T-helper 1 cell treated with Interleukin-12 subunit alpha and Interleukin-12 subunit beta and Interleukin-4 antibody, amounts not matched to agents 30 μg/mL and 1 μg/mL, for 36 hours (primary cell): ENCODE results near the gene ANXA10.

Experiments used
- H3K27ac Mint-ChIP-seq: one replicate; pipeline ENCODE4 v1.8.0; 2021; ENCODE audit warnings: mild to moderate bottlenecking, mixed read lengths
- H3K27me3 Mint-ChIP-seq: one replicate; pipeline ENCODE4 v1.8.0; 2021; ENCODE audit warnings: low read depth, mixed read lengths
- H3K36me3 Mint-ChIP-seq: one replicate; pipeline ENCODE4 v1.8.0; 2021; ENCODE audit warnings: low read depth, mixed read lengths
- H3K4me1 Mint-ChIP-seq: one replicate; pipeline ENCODE4 v1.8.0; 2021; ENCODE audit warnings: low read depth, mixed read lengths
- H3K4me3 Mint-ChIP-seq: one replicate; pipeline ENCODE4 v1.8.0; 2021; ENCODE audit warnings: mild to moderate bottlenecking, moderate library complexity, mixed read lengths
- H3K9me3 Mint-ChIP-seq: one replicate; pipeline ENCODE4 v1.8.0; 2021; ENCODE audit warnings: mixed read lengths

ANXA10 gene

GRCh38 chr4:168092176-168092712 lies at the start of gene ANXA10:
Gene ANXA10 (plus strand): TSS chr4:168092537. CDS start chr4:168092701, 164 bp downstream.
- Mint-ChIP-seq H3K36me3 (no peaks in the 10 kb centered on the region), H3K9me3 (peaks cover 5% of the 10 kb centered on the region), H3K4me1 (no peaks in the 10 kb centered on the region), H3K4me3 (no peak within 1 kb of the TSS), H3K27me3 (no peaks in the 10 kb centered on the region), H3K27ac (no peak within 1 kb of the TSS)

GRCh38 chr4:168045354-168045753 lies 47.0 kb upstream of the ANXA10 start:
- H3K36me3 Mint-ChIP-seq: no peaks in the 10 kb centered on the region
- no peaks in the 10 kb centered on the region for H3K27me3 Mint-ChIP-seq
- H3K4me3 Mint-ChIP-seq: no peak overlapping the region
- H3K27ac Mint-ChIP-seq: no peak overlapping the region
- H3K4me1 Mint-ChIP-seq: no peaks in the 10 kb centered on the region
- no peaks in the 10 kb centered on the region for H3K9me3 Mint-ChIP-seq

- Mint-ChIP-seq H3K4me1 (no peaks in the 10 kb centered on the region), H3K27ac (no peak overlapping the region), H3K4me3 (no peak overlapping the region), H3K27me3 (no peaks in the 10 kb centered on the region), H3K9me3 (no peaks in the 10 kb centered on the region), H3K36me3 (no peaks in the 10 kb centered on the region)
Measured at GRCh38 chr4:168050002-168050401, 42.3 kb upstream of the ANXA10 start.

- Mint-ChIP-seq H3K4me1 (no peaks in the 10 kb centered on the region), H3K9me3 (no peaks in the 10 kb centered on the region), H3K4me3 (no peak overlapping the region), H3K27me3 (no peaks in the 10 kb centered on the region), H3K36me3 (no peaks in the 10 kb centered on the region), H3K27ac (no peak overlapping the region)
Measured at GRCh38 chr4:168051526-168051925, 40.8 kb upstream of the ANXA10 start.

- H3K9me3 Mint-ChIP-seq: no peaks in the 10 kb centered on the region
- H3K4me1 Mint-ChIP-seq: no peaks in the 10 kb centered on the region
- no peak overlapping the region for H3K27ac Mint-ChIP-seq
- H3K36me3 Mint-ChIP-seq: no peaks in the 10 kb centered on the region
- no peaks in the 10 kb centered on the region for H3K27me3 Mint-ChIP-seq
- H3K4me3 Mint-ChIP-seq: no peak overlapping the region
Measured at GRCh38 chr4:168057412-168057811, 34.9 kb upstream of the ANXA10 start.

GRCh38 chr4:168059251-168059650 lies 33.1 kb upstream of the ANXA10 start:
- no peak overlapping the region for H3K27ac Mint-ChIP-seq
- no peak overlapping the region for H3K4me3 Mint-ChIP-seq
- no peaks in the 10 kb centered on the region for H3K27me3 Mint-ChIP-seq
- no peaks in the 10 kb centered on the region for H3K36me3 Mint-ChIP-seq
- H3K4me1 Mint-ChIP-seq: no peaks in the 10 kb centered on the region
- no peaks in the 10 kb centered on the region for H3K9me3 Mint-ChIP-seq

- H3K4me1 Mint-ChIP-seq: no peaks in the 10 kb centered on the region
- no peaks in the 10 kb centered on the region for H3K9me3 Mint-ChIP-seq
- no peaks in the 10 kb centered on the region for H3K36me3 Mint-ChIP-seq
- H3K27ac Mint-ChIP-seq: no peak overlapping the region
- no peak overlapping the region for H3K4me3 Mint-ChIP-seq
- no peaks in the 10 kb centered on the region for H3K27me3 Mint-ChIP-seq
Measured at GRCh38 chr4:168063031-168063430, 29.3 kb upstream of the ANXA10 start.

GRCh38 chr4:168070903-168071302 lies 21.4 kb upstream of the ANXA10 start:
- no peaks in the 10 kb centered on the region for H3K9me3 Mint-ChIP-seq
- no peaks in the 10 kb centered on the region for H3K4me1 Mint-ChIP-seq
- H3K27ac Mint-ChIP-seq: no peak overlapping the region
- H3K4me3 Mint-ChIP-seq: no peak overlapping the region
- H3K27me3 Mint-ChIP-seq: no peaks in the 10 kb centered on the region
- H3K36me3 Mint-ChIP-seq: no peaks in the 10 kb centered on the region

GRCh38 chr4:168071304-168071703 lies 21.0 kb upstream of the ANXA10 start:
- H3K27ac Mint-ChIP-seq: no peak overlapping the region
- H3K4me1 Mint-ChIP-seq: no peaks in the 10 kb centered on the region
- no peak overlapping the region for H3K4me3 Mint-ChIP-seq
- H3K9me3 Mint-ChIP-seq: no peaks in the 10 kb centered on the region
- H3K27me3 Mint-ChIP-seq: no peaks in the 10 kb centered on the region
- H3K36me3 Mint-ChIP-seq: no peaks in the 10 kb centered on the region

- Mint-ChIP-seq H3K27me3 (no peaks in the 10 kb centered on the region), H3K27ac (no peak overlapping the region), H3K4me3 (no peak overlapping the region), H3K9me3 (no peaks in the 10 kb centered on the region), H3K4me1 (no peaks in the 10 kb centered on the region), H3K36me3 (no peaks in the 10 kb centered on the region)
Measured at GRCh38 chr4:168074861-168075260, 17.5 kb upstream of the ANXA10 start.

GRCh38 chr4:168076989-168077725 lies 15.2 kb upstream of the ANXA10 start:
- Mint-ChIP-seq H3K36me3 (no peaks in the 10 kb centered on the region), H3K27me3 (no peaks in the 10 kb centered on the region), H3K4me1 (no peaks in the 10 kb centered on the region), H3K27ac (no peak overlapping the region), H3K4me3 (no peak overlapping the region), H3K9me3 (no peaks in the 10 kb centered on the region)

GRCh38 chr4:168077726-168078239 lies 14.6 kb upstream of the ANXA10 start:
- Mint-ChIP-seq H3K4me3 (no peak overlapping the region), H3K9me3 (no peaks in the 10 kb centered on the region), H3K36me3 (no peaks in the 10 kb centered on the region)

GRCh38 chr4:168082379-168082778 lies 10.0 kb upstream of the ANXA10 start:
- Mint-ChIP-seq H3K27me3 (no peaks in the 10 kb centered on the region), H3K36me3 (no peaks in the 10 kb centered on the region), H3K4me1 (no peaks in the 10 kb centered on the region), H3K4me3 (no peak overlapping the region), H3K9me3 (no peaks in the 10 kb centered on the region), H3K27ac (no peak overlapping the region)

More at GRCh38 chr4:168077726-168078239, 14.6 kb upstream of the ANXA10 start:
- Mint-ChIP-seq H3K27me3 (no peaks in the 10 kb centered on the region), H3K4me1 (no peaks in the 10 kb centered on the region), H3K27ac (no peak overlapping the region)

- Mint-ChIP-seq H3K27ac (no peak overlapping the region), H3K27me3 (no peaks in the 10 kb centered on the region), H3K4me1 (no peaks in the 10 kb centered on the region), H3K4me3 (no peak overlapping the region), H3K36me3 (no peaks in the 10 kb centered on the region), H3K9me3 (no peaks in the 10 kb centered on the region)
Measured at GRCh38 chr4:168095776-168096406, 3.6 kb downstream of the ANXA10 start.

GRCh38 chr4:168096407-168096784 lies 4.1 kb downstream of the ANXA10 start:
- H3K9me3 Mint-ChIP-seq: no peaks in the 10 kb centered on the region
- H3K4me1 Mint-ChIP-seq: no peaks in the 10 kb centered on the region
- H3K36me3 Mint-ChIP-seq: no peaks in the 10 kb centered on the region
- H3K4me3 Mint-ChIP-seq: no peak overlapping the region
- H3K27me3 Mint-ChIP-seq: no peaks in the 10 kb centered on the region
- no peak overlapping the region for H3K27ac Mint-ChIP-seq
